GM21737 (cell line): ENCODE data around the gene FAM149B1.

Source experiments
- ATAC-seq: cut with Tn5 transposase; IDR thresholded peaks from one replicate; pipeline ENCODE4 v1.9.1; 2021; ENCODE audit warnings: mild to moderate bottlenecking, moderate library complexity; ENCODE audit not compliant: unreplicated experiment

The FAM149B1 gene

GRCh38 chr10:73263693-73264347, 95.9 kb downstream of the FAM149B1 start:
- ATAC-seq: no peak

GRCh38 chr10:73264423-73264822, 96.5 kb downstream of the FAM149B1 start:
- ATAC-seq: no peak

- ATAC-seq: no peak
These were observed 113.2 kb downstream of the FAM149B1 start for GRCh38 chr10:73281097-73281496.

GRCh38 chr10:73287441-73287840, 119.5 kb downstream of the FAM149B1 start:
- ATAC-seq: no peak

GRCh38 chr10:73289958-73290357, 122.0 kb downstream of the FAM149B1 start:
- ATAC-seq: no peak

GRCh38 chr10:73293461-73293860, 125.5 kb downstream of the FAM149B1 start:
- ATAC-seq: no peak
